DMS79 treated with DMSO at 0.1 percent for 48 hours (cell line): Measurements from ENCODE around the gene CUL7.
A peak's percentile ranks its signal among the peaks of the same experiment; 100 is the strongest.
"Not testable (repeated sequence)": the region's sequence is repeated elsewhere in the genome, so short reads cannot be mapped to it uniquely, and the experiment has no call there.

Experiments
- DNase-seq: peaks from one replicate; lab custom pipeline; 2025; lab: John Stamatoyannopoulos, UW

Gene CUL7

DNA sequence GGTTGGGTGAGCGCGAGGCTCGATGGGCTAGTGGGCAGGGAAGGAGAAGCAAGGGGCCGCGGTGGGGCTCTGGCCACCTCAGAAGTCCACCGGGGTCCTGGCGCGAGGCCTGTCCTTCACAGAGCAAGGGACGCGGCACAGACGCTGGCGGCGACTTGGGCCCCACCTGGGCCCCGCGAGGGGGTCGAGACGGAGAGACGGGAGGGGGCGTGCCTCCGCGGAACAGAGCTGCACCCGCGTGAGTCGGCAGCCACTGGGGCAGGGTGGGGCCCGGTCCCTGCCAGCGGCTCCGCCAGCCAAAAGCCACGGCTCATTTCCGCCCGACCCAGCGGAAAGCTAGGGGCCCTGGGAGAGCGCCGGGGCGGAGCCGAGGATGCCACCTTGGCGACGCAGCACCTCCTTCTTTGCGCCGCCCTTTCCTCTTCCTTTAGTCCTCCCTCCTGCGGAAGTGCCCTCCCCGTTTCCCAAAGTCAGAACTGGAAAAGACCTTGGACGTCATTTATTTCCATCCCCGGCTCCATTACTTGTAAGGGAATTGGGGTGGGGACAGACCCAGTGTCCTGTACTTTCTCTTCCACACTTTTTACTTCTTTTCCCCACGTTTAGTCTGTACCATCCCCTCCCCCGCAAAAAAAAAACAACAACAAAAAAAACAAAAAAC, at the start of gene CUL7:
CUL7 (minus strand) TSS at position 307 of the 661 bp plus-strand sequence. CDS start 1,063 bp downstream, outside the sequence.
- DNase-seq: peak; percentile 95

- no peak for DNase-seq
Measured at GRCh38 chr6:43101497-43101896, 47.8 kb upstream of the CUL7 start.

DNA sequence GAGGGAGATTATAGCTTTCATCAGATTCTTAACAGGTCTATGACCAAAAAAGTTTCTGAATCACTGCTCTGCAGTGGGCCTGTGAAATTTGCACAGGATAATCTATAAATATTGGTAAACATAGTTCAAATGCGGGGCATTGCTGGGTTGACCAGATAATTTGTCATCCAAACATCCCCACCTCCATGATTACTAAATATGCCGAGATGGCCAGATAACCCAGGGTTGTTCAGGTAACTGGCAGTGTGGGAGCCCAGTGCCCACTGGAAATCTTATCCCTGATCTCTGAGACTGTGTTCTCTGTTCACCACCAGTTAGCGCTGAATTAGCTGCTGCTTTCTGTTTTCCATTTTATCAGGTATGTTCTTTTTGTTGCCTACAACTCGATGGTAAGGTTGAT, 43.9 kb upstream of the CUL7 start:
- no peak for DNase-seq

DNA sequence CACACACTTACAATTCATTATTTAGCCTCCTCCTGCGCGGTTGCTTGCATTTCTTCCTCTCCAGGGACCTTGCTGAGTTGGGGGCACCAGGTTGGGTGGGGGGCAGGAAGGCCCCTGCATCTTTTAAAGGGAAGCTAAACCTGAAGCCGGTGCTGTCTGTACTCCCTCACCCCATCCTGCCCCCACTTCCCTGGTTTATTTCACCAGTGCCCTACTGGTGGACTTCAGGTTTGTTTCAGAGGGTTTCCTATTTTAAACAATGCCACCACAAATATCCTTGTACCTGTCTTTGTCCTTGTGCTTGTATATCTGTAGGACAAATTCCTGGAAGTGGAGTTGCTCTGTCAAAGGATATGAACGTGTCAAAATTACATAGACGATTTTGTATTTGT, 43.4 kb upstream of the CUL7 start:
- no peak for DNase-seq

GRCh38 chr6:43096451-43097097, 42.9 kb upstream of the CUL7 start:
- DNase-seq: peak; percentile 67

DNA sequence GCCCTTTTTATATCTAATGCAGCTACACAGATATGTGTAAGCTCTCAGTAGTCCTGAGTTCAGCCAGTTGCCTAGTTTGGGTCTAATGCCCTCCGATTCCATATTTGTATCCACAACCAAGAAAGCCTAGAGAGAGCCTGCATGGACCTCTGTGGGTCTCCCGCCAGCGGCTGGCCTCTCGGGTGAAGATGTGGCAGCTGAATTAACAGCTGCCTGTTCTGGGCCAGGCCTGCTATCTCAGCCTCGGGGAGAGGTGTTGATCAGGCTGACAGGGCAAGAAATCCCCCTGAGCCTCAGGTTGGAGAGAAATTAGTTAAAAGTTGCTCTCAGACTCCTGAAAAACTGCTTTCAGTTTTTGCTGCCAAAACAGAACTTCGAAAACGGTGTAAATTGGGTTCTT, 42.3 kb upstream of the CUL7 start:
- peak; percentile 54 for DNase-seq

GRCh38 chr6:43093436-43094289, 40.0 kb upstream of the CUL7 start:
- DNase-seq: no peak

- DNase-seq: no peak
Measured at GRCh38 chr6:43092635-43093034, 39.0 kb upstream of the CUL7 start.

DNA sequence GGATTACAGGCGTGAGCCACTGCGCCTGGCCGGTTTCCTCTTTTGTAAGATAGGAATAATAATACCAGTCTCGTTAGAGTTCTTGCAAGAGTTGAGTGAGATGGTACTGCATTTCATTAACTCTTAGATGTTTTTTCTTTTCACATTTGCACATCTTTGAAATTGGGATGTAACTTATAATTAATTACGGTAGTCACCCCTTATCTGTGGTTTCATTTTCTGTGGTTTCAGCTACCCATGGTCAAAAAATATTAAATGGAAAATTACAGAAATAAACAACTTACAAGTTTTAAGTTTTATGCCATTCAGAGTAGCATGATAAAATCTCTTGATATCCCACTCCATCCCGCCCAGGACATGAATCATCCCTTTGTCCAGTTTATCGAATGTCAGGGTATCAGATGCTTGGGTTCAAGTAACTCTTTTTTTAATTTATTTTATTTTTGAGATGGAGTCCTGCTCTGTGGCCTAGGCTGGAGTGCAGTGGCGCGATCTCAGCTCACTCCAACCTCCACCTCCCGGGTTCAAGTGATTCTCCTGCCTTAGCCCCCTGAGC, 37.9 kb upstream of the CUL7 start:
- no peak for DNase-seq

DNA sequence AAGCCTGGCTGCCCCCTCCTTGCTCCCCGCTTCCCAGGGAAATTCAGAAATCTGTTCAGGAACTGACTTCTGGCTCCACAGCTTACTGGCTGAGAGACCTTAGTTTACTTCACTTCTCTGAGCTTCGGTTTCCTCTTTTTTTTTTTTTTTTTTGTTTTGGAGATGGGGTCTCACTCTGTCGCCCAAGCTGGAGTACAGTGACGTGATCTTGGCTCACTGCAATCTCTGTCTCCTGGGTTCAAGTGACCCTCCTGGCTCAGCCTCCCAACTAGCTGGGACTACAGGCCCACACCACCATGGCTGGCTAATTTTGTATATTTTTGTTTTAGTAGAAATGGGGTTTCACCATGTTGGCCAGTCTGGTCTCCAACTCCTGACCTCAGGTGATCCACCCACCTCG, 37.4 kb upstream of the CUL7 start:
- DNase-seq: no peak

GRCh38 chr6:43090559-43090956, 36.9 kb upstream of the CUL7 start:
- peak; percentile 65 for DNase-seq

DNA sequence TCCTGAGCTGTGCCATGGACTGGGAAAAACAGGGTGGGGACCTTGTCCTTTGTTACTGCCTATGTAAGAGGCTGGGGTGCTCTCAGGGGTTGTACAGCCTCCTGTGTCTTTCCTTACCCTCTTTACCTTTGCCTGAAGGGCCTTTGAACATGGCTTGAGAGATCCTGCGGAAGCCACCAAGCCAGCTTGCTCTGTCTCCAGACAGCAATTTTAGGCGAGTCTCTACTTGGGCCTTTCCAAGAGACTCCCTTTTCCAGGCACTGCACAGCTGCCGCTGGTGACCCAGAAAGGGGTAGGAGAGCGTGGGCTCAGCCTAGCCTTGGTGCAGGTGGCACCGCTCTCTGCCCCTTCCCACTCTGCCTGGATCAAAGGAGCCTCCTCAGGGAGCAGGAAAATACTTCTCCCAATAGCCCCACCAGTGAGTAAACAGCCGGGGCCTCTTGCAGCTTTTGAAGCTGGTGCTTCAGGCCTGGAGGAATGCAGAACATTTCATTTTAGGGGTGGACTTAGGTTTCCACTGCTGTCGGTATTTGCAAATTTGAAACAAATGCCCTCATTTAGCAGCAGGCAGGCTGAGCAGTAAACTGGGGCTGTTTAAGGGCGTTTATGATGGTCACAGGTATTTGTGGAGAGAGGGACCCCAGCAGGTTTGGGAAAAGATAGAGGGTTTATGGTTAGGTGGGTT, 36.4 kb upstream of the CUL7 start:
- peak; percentile 59 for DNase-seq

GRCh38 chr6:43089467-43089866, 35.8 kb upstream of the CUL7 start:
- DNase-seq: peak; percentile 65

DNA sequence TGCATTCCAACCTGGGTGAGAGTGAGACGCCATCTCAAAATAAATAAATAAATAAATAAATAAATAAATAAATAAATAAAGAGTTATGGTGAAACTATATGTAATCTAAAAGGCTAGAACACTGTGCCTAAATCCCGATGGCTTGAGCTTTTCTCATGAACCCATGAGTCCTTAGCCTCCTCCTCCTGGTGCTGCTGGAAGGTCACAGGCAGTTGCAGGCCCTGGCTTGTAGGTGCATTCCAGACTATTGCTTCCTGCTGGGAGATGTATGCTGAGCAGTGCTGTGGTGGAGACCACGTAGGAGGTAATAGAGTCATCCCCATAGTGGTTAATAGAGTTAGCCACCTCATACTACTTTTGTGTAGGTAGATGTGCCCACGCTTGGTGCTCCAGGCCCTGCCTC, 35.0 kb upstream of the CUL7 start:
- DNase-seq: no peak

DNA sequence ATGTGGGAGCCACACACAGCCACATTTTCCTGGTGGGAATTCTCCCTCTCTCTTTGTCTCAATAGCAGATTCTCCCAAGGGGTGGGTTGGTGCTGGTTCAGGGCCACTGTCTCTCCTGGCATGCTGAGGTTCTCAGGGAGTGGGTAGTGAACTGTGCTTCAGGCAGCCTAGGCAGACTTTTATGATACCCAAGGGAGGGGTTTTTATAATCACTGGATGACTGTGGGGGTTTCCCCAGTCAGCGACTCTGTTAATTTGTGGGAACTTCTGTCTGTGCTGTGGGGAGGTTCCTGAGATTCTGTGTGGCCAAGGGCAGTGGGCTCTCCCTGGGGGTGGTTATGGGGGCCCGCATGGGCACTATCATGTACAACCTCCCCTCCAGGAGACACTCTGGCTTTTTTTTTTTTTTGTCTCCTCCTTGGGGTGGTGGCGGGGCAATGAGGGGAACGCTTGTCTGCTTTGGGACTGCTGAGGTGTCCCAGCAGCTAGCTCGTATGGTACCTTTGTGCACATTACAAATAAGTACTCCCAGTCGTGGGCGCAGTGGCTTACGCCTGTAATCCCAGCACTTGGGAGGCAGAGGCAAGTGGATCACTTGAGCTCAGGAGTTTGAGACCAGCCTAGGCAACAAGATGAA, 32.5 kb upstream of the CUL7 start:
- no peak for DNase-seq

- no peak for DNase-seq
Measured at GRCh38 chr6:43082806-43083655, 29.4 kb upstream of the CUL7 start.

GRCh38 chr6:43081922-43082321, 28.3 kb upstream of the CUL7 start:
- not testable (repeated sequence) for DNase-seq

- no peak for DNase-seq
Measured at GRCh38 chr6:43081043-43081442, 27.4 kb upstream of the CUL7 start.

DNA sequence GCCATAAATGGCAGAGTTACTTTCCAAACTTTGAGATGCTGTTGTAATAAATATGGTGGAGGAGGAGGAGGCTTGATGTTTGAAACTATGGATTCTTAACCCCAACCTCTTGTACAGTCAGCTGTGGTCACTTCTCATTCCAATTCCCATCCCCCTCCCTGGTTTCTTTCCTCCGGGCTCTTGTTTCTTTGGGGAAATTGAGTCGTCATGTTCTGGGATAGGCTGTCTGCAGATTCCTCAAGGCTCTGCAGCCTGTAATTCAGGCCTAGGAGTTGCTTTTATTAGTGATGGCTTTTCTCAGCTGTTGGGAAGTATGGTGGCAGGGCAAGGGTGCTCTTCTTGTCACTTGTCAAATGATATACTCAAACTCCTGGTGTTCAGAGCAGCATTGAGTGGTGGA, 25.0 kb upstream of the CUL7 start:
- DNase-seq: no peak

DNA sequence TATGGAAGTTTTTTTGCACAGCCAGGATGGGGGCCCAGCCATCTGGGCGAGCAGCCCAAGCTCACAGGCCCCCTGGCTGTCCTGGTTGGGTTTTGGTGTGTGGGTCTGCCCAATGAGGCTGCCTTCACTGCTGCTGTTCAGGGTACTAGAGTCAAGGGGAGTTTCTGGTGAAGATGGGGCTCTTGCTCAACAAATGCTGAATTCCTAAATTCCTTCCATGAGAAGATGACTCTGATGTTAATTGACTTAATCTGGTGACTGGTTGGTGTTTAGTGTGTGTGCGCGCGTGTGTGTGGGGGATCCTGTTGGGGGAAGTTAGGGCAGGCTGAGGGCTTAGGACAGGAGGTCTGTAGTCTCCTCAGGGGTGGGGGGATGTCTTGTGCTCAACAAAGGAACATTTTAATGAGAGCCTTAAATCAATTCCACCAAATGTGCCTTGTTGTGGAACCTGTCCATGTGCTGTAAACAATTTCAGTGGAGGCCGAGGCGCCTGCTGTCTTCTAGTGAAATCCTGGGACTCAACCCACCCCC, 24.4 kb upstream of the CUL7 start:
- DNase-seq: no peak
